Neutrophil (primary cell): ENCODE data around the gene XKR8.

ENCODE experiments used
- H3K27ac ChIP-seq: fragments of 200-600 bp; sonication (generic); 2 replicates; pipeline ENCODE4 v1.5.1; 2016; ENCODE audit warnings: mild to moderate bottlenecking, moderate library complexity
- H3K27me3 ChIP-seq: fragments of 200-600 bp; sonication (generic); 2 replicates; pipeline ENCODE4 v1.6.0; 2016; ENCODE audit warnings: mild to moderate bottlenecking
- H3K36me3 ChIP-seq: fragments of 200-600 bp; sonication (generic); 2 replicates; pipeline ENCODE4 v1.5.1; 2017
- H3K4me1 ChIP-seq, 2 experiments: fragments of 200-600 bp in 1 of 2; sonication (generic) in 1 of 2; 1 replicate in 1 of 2; 2 replicates in 1 of 2; pipeline versions ENCODE4 v1.5.1 to v1.6.1; 2013 to 2016; ENCODE audit warnings: low read depth in 1 of 2, low read length in 1 of 2, mild to moderate bottlenecking in 1 of 2, moderate library complexity in 1 of 2; ENCODE audit not compliant: control insufficient read depth in 1 of 2, insufficient read depth in 1 of 2
- H3K4me3 ChIP-seq, 2 experiments: fragments of 200-600 bp in 1 of 2; sonication (generic) in 1 of 2; 1 replicate in 1 of 2; 2 replicates in 1 of 2; pipeline ENCODE4 v1.5.1; 2013 to 2016; ENCODE audit warnings: low read depth in 1 of 2, low read length in 1 of 2, mild to moderate bottlenecking in 1 of 2, moderate library complexity in 1 of 2
- H3K9me3 ChIP-seq: fragments of 200-600 bp; sonication (generic); 2 replicates; pipeline ENCODE4 v1.5.1; 2016
- CTCF ChIP-seq: fragments of 200-600 bp; sonication (generic); IDR thresholded peaks from 2 replicates; pipeline ENCODE4 v1.5.1; 2016; ENCODE audit warnings: antibody characterized with exemption

XKR8 gene

GRCh38 chr1:27956761-27957160 lies 3.0 kb upstream of the XKR8 start:
- no peaks in the 10 kb centered on the region for H3K36me3 ChIP-seq
- H3K4me3 ChIP-seq, result no peak overlapping the region
- H3K4me1 ChIP-seq, result peaks cover 47 to 48% of the 10 kb centered on the region in 2 experiments
- no peaks in the 10 kb centered on the region for H3K9me3 ChIP-seq
- no peak for TF ChIP-seq CTCF
- no peaks in the 10 kb centered on the region for H3K27me3 ChIP-seq
- peak overlapping the region; percentile 7 for H3K27ac ChIP-seq

GRCh38 chr1:27957655-27958054 lies 2.1 kb upstream of the XKR8 start:
- Histone ChIP-seq H3K4me1 (peaks cover 53 to 54% of the 10 kb centered on the region in 2 experiments), H3K36me3 (peaks cover under 1% of the 10 kb centered on the region)

GRCh38 chr1:27958513-27958912 lies 1.3 kb upstream of the XKR8 start:
- Histone ChIP-seq H3K4me1 (peaks cover 55 to 56% of the 10 kb centered on the region in 2 experiments), H3K27ac (peak overlapping the region; percentile 96), H3K4me3 (peak overlapping the region in 1 of 2 experiments; percentile 99), H3K27me3 (no peaks in the 10 kb centered on the region), H3K36me3 (peaks cover 9% of the 10 kb centered on the region), H3K9me3 (no peaks in the 10 kb centered on the region)
- no peak for TF ChIP-seq CTCF

More at GRCh38 chr1:27957655-27958054, 2.1 kb upstream of the XKR8 start:
- no peak overlapping the region for H3K27ac ChIP-seq
- no peak overlapping the region for H3K4me3 ChIP-seq
- H3K9me3 ChIP-seq, result no peaks in the 10 kb centered on the region
- no peak for TF ChIP-seq CTCF
- no peaks in the 10 kb centered on the region for H3K27me3 ChIP-seq

GRCh38 chr1:27960762-27961645 lies 1.2 kb downstream of the XKR8 start:
- TF ChIP-seq CTCF, result no peak
- Histone ChIP-seq H3K4me3 (peak overlapping the region; percentile 95 to 99), H3K4me1 (peaks cover 46% of the 10 kb centered on the region in 2 experiments), H3K27ac (peak overlapping the region; percentile 96), H3K27me3 (no peaks in the 10 kb centered on the region), H3K9me3 (no peaks in the 10 kb centered on the region), H3K36me3 (peaks cover 34% of the 10 kb centered on the region)

GRCh38 chr1:27961646-27962221 lies 2.0 kb downstream of the XKR8 start:
- Histone ChIP-seq H3K36me3 (peaks cover 42% of the 10 kb centered on the region), H3K4me3 (peak overlapping the region; percentile 95 to 99), H3K4me1 (peaks cover 46% of the 10 kb centered on the region in 2 experiments), H3K27me3 (no peaks in the 10 kb centered on the region), H3K27ac (peak overlapping the region; percentile 96), H3K9me3 (no peaks in the 10 kb centered on the region)
- no peak for TF ChIP-seq CTCF
